ENCODE results near the gene SKAP2. TPM values are rescaled to one million over a fixed set of nuclear protein-coding genes. Genes with fewer than 3 reads are reported as not detected.

Gene SKAP2
- total RNA-seq, 1 experiment from 2014 or later: 0.56 TPM

DNA sequence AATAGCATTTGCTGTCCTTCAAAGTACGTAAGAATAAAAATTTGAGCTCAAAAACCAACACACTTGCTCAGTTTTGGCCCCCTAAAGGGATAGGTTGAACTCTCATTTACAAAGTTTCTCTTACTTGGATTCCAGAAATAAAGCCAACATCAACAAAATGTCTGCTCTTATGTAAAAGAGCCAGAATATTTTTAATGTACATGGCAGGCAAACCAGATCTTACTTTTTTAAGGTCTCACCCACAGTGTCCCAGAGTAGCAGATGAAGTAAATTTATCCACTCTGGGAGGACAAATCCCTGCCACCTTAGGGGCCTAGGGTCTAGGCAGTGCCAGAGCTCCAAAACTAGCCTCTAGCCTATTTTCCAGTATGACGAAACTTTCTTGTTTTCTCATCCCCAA, 159.6 kb downstream of the SKAP2 start:
- H3K9me3 ChIP-seq (ENCODE audit: low read depth, low read length, poor library complexity, severe bottlenecking): no peaks in the 10 kb centered on the region
- ChIA-PET POLR2A (ENCODE audit: low non-redundant PET) (interaction anchor here (0.6 kb wide), 1 partner anchor 25 kb away, joined by 3 read pairs; no protein-coding TSS in a partner anchor), CTCF (no interaction called here)
- BruUV-seq (replicated peaks): no TSS peak
- H3K4me1 ChIP-seq (ENCODE audit: insufficient read depth, low read length, poor library complexity, severe bottlenecking): no peaks in the 10 kb centered on the region
- no peaks in the 10 kb centered on the region for H3K36me3 ChIP-seq (ENCODE audit: insufficient read depth, low read length, poor library complexity, severe bottlenecking)
- no peak for DNase-seq (ENCODE audit: low spot score)
- intact Hi-C loops (cut with micrococcal nuclease; ENCODE audit: unreplicated experiment): no loop called here
- no peak overlapping the region for H3K27ac ChIP-seq (ENCODE audit: low read depth, low read length, poor library complexity, severe bottlenecking)
- no peak overlapping the region for H3K4me3 ChIP-seq (ENCODE audit: low read depth, low read length, poor library complexity, severe bottlenecking)
- TF ChIP-seq CTCF (conservative IDR thresholded peaks at IDR 0.05; ENCODE audit: low read depth, low read length) (no peak), EZH2 (IDR thresholded peaks at IDR 0.05; ENCODE audit: borderline replicate concordance, low read depth, low read length, poor library complexity, severe bottlenecking) (no peak)
- peaks cover 48% of the 10 kb centered on the region for H3K27me3 ChIP-seq (replicated peaks; ENCODE audit: insufficient read depth, low read depth, low read length, poor library complexity)

GRCh38 chr7:26704036-26704435, 160.4 kb downstream of the SKAP2 start:
- Histone ChIP-seq H3K27ac (ENCODE audit: low read depth, low read length, poor library complexity, severe bottlenecking) (no peak overlapping the region), H3K36me3 (ENCODE audit: insufficient read depth, low read length, poor library complexity, severe bottlenecking) (no peaks in the 10 kb centered on the region), H3K4me1 (ENCODE audit: insufficient read depth, low read length, poor library complexity, severe bottlenecking) (no peaks in the 10 kb centered on the region), H3K27me3 (replicated peaks; ENCODE audit: insufficient read depth, low read depth, low read length, poor library complexity) (peaks cover 47% of the 10 kb centered on the region), H3K4me3 (ENCODE audit: low read depth, low read length, poor library complexity, severe bottlenecking) (no peak overlapping the region), H3K9me3 (ENCODE audit: low read depth, low read length, poor library complexity, severe bottlenecking) (no peaks in the 10 kb centered on the region)
- POLR2A ChIA-PET (ENCODE audit: low non-redundant PET): no interaction called here
- TF ChIP-seq EZH2 (IDR thresholded peaks at IDR 0.05; ENCODE audit: borderline replicate concordance, low read depth, low read length, poor library complexity, severe bottlenecking) (no peak), CTCF (conservative IDR thresholded peaks at IDR 0.05; ENCODE audit: low read depth, low read length) (no peak)
- intact Hi-C loops (cut with micrococcal nuclease; ENCODE audit: unreplicated experiment): no loop called here
- BruUV-seq (replicated peaks): no TSS peak
- no peak for DNase-seq (ENCODE audit: low spot score)
- CTCF ChIA-PET: no interaction called here

GRCh38 chr7:26700893-26701292, 163.5 kb downstream of the SKAP2 start:
- Histone ChIP-seq H3K4me3 (ENCODE audit: low read depth, low read length, poor library complexity, severe bottlenecking) (no peak overlapping the region), H3K27ac (ENCODE audit: low read depth, low read length, poor library complexity, severe bottlenecking) (no peak overlapping the region), H3K36me3 (ENCODE audit: insufficient read depth, low read length, poor library complexity, severe bottlenecking) (no peaks in the 10 kb centered on the region), H3K4me1 (ENCODE audit: insufficient read depth, low read length, poor library complexity, severe bottlenecking) (no peaks in the 10 kb centered on the region), H3K9me3 (ENCODE audit: low read depth, low read length, poor library complexity, severe bottlenecking) (no peaks in the 10 kb centered on the region), H3K27me3 (replicated peaks; ENCODE audit: insufficient read depth, low read depth, low read length, poor library complexity) (peaks cover 57% of the 10 kb centered on the region)
- intact Hi-C loops (cut with micrococcal nuclease; ENCODE audit: unreplicated experiment): no loop called here
- no peak for DNase-seq (ENCODE audit: low spot score)
- CTCF ChIA-PET: no interaction called here
- TF ChIP-seq EZH2 (IDR thresholded peaks at IDR 0.05; ENCODE audit: borderline replicate concordance, low read depth, low read length, poor library complexity, severe bottlenecking) (no peak), CTCF (conservative IDR thresholded peaks at IDR 0.05; ENCODE audit: low read depth, low read length) (no peak)
- no TSS peak for BruUV-seq (replicated peaks)
- POLR2A ChIA-PET (ENCODE audit: low non-redundant PET): no interaction called here
